DMS79 (cell line): ENCODE data around the gene AKR1E2.
"Not testable (repeated sequence)": the region's sequence is repeated elsewhere in the genome, so short reads cannot be mapped to it uniquely, and the experiment has no call there.

Source experiments
- DNase-seq: peaks from one replicate; lab custom pipeline; 2025; lab: John Stamatoyannopoulos, UW

AKR1E2 gene

DNA sequence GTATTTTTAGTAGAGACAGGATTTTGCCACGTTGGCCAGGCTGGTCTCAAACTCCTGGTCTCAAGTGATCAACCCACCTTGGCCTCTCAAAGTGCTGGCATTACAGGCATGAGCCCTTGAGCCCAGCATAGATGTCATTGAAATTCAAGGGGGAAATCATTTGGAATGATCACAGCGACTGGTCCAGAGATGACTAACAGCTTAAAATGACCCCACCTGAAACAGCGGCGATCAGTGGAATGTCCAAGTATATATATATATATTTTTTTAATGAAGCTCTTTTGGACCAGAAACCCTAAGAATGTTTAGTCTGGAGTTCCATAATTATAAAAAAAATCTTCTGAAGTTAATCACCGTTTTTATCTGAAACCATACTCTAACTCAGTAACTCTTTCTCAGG, 12.5 kb upstream of the AKR1E2 start:
- no peak for DNase-seq

- not testable (repeated sequence) for DNase-seq
Measured at GRCh38 chr10:4815646-4816180, 10.3 kb upstream of the AKR1E2 start.

DNA sequence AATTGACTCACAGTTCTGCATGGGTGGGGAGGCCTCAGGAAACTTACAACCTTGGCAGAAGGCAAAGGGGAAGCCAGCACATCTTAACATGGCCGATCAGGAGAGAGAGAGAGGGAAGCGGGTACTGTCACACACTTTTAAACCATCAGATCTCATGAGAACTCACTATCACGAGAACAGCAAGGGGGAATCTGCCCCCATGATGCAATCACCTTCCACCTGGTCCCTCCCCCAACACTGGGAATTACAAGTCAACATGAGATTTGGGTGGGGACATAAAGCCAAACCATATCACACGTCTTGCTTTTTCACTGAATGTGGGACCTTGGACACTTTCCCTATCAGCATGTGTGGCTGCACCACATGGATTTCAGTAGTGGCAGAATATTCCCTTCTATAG, 9.0 kb upstream of the AKR1E2 start:
- no peak for DNase-seq

- DNase-seq = no peak
Measured at GRCh38 chr10:4819067-4819466, 6.9 kb upstream of the AKR1E2 start.

GRCh38 chr10:4819707-4820106, 6.3 kb upstream of the AKR1E2 start:
- no peak for DNase-seq

DNA sequence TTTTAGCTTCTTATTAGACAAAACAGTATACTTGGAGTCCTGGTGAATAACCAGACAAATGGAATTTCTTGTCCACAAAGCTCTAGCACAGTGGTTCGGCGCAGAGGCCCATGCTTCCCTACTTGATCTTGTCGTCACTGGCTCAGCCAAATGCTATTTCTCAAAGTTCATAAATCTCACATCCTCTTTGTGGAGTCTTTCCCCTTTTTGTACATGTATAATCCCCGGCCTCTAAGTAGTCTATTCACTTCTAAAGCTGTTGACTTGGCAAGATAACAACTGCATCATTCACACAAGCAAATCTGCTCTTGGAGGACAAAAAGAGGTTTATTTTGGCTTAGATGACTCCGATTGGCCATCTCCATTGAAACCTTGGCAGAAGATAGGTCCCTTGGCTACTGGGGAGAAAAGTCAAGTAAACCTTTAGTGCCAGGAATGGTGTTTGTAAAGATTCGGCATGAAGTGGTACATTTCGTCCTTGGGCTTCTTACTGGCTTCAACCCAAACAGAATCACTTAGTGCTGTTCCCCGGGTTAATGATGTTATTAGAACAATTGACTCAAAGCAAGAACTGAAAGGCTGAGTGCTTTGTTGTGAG, 5.1 kb upstream of the AKR1E2 start:
- no peak for DNase-seq

GRCh38 chr10:4822208-4822607, 3.8 kb upstream of the AKR1E2 start:
- DNase-seq = no peak

GRCh38 chr10:4824791-4825310, 1.2 kb upstream of the AKR1E2 start:
- DNase-seq = no peak

DNA sequence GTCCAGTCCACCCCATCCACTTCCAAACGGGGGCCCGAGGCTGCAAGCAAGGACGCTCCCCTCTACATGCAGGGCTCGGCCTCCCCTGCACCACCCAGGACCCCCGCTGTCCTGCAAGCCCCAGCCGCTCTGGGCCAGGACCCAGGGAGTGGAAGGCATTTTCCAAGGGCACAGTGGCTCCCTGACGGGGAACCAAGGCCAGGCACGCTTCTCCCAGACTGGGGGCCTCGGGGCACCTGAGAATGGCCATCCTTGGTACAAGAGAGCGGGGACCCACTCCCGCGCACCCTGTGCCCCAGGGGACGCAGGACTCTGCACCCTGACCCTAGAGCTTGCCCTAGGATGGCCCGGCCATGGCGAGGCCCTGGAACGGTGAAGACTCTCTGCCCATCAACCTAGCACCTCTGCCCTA, 545 bp upstream of the AKR1E2 start:
- DNase-seq = no peak

DNA sequence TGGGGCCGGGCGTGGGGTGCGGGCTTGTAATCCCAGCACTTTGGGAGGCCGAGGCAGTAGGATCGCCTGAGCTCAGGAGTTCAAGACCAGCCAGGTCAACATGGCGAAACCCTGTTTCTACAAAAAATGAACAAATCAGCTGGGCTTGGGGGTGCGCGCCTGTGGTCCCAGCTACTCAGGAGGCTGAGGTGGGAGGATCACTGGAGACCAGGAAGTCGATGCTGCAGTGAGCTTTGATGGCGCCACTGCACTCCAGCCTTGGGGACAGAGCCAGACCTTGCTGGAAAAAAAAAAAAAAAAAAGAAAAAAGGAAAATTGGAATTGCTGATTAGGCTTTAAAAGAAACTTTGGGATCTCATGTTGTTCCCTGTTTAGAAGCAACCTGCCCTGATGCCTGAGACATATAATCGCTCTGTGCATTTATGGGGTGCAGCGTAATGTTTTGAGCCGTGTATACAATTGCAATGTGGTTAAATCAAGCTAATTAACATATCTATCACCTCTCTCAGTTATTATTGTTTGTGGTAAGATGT, 851 bp downstream of the AKR1E2 start:
- no peak for DNase-seq

GRCh38 chr10:4828005-4828404, 2.0 kb downstream of the AKR1E2 start:
- no peak for DNase-seq

- DNase-seq = no peak
Measured at GRCh38 chr10:4830551-4830950, 4.5 kb downstream of the AKR1E2 start.

GRCh38 chr10:4831091-4831490, 5.1 kb downstream of the AKR1E2 start:
- no peak for DNase-seq

DNA sequence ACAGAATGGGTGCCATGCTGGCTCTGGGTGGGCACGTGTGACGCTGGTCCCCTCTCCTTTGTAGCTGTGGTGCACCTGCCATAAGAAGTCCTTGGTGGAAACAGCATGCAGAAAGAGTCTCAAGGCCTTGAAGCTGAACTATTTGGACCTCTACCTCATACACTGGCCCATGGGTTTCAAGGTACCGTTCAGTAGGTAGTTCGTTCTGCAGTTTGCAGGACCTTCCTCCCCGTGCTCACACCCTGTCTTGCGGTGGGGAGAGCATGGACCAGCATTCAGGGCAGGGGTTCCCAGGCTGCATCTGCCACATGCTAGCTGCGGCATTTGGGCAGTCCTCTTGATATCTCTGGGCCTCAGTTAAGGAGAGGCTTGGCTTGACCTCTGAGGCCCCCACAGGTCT, 7.3 kb downstream of the AKR1E2 start:
- DNase-seq = no peak

DNA sequence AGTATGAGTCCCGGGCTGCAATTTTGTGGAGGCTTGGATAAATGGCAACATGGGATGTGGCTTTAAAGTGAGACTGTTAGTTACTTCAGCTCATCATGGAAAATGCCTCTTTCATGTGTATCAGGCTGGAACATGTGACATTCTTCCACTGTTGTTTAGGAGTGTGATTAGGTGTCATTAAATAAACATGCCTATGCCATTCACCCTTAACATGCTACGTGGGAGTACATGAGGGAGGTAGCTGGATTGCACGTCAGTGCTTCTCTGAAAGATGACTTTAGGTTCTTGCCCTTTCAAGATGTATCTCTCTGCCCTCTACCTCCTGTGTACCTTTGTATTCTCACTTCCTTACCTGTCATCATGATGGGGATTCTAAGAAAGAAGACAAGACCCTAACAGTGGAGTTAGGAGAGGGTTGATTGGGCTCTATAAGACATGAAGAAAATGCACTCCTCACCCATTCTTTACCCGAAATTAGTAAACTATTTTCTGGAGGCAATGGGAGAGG, 8.9 kb downstream of the AKR1E2 start:
- no peak for DNase-seq

DNA sequence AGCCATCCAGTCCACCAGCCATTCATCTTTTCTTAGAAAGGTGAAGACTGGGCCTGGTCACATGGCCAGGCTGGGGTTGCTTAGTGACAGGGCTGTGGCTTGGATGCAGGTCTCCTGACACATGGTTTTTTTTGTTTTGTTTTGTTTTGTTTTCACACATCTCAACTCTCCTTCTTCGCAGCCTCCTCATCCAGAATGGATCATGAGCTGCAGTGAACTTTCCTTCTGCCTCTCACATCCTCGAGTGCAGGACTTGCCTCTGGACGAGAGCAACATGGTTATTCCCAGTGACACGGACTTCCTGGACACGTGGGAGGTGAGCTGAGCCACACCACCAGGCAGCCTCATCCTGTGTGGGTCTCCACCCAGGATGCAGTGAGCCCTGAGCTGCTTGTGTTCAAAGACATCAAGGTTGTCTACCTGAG, 9.5 kb downstream of the AKR1E2 start:
- no peak for DNase-seq

GRCh38 chr10:4836416-4836969, 10.5 kb downstream of the AKR1E2 start:
- no peak for DNase-seq

- DNase-seq = no peak
Measured at GRCh38 chr10:4837551-4837950, 11.5 kb downstream of the AKR1E2 start.

GRCh38 chr10:4838743-4839142, 12.7 kb downstream of the AKR1E2 start:
- DNase-seq = no peak

- no peak for DNase-seq
Measured at GRCh38 chr10:4839353-4839752, 13.3 kb downstream of the AKR1E2 start.

GRCh38 chr10:4840151-4840550, 14.1 kb downstream of the AKR1E2 start:
- DNase-seq = no peak

DNA sequence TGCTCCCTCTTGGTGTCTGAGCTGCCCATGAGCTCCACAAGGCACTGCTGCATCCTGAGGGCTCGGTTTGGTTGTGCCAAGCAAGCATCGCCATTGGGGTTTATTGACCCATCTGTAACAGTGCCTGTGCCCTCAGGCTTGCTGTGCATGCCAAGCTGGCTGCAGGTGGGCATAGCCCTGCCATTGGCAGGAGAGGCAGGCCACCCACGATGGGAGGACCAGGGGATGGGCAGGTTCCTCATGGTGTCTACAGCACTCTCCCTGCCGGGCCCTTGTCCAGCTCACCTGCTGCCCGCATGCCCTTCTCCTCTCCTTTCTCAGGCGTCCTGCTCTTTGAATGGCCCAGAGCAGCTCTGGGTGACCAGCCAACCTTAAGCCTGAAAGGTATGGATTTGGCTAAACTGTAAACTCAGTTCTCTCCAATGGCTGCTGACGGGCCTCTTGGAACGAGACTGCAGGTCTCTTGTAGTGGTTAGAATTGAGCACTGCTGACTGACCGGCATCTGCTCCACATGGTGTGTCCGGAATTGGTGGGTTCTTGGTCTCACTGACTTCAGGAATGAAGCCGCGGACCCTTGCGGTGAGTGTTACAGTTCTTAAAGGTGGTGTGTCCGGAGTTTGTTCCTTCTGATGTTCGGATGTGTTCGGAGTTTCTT, 17.6 kb downstream of the AKR1E2 start:
- DNase-seq = no peak

DNA sequence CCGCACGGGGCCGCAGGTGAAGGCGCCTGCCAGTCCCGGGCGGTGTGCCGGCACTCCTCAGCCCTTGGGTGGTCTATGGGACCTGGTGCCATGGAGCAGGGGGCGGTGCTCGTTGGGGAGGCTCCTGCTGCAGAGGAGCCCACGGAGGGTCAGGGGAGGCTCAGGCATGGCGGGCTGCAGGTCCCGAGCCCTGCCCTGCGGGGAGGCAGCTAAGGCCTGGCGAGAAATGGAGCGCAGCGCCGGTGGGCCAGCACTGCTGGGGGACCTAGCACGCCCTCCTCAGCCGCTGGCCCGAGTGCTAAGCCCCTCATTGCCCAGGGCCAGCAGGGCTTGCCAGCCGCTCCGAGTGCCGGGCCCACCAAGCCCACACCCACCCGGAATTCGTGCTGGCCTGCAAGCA, 18.9 kb downstream of the AKR1E2 start:
- DNase-seq = no peak
